HCT116 (cell line): ENCODE results near the gene OR6C70. TPM values are rescaled to one million over a fixed set of nuclear protein-coding genes. Genes with fewer than 3 reads are reported as not detected.

Source experiments
- ATAC-seq: fragments of 200-7000 bp; cut with Tn5 transposase; 2 replicates; pipeline ENCODE4 v1.9.1; 2020; ENCODE audit warnings: mild to moderate bottlenecking, moderate library complexity
- BruUV-seq: library from RNA; stranded (reverse); fragments of 400-500 nt; replicated peaks from 2 replicates; lab custom pipeline; 2021; lab: Mats Ljungman, UMichigan
- CTCF ChIA-PET: fragments of 300-600 bp; sonication (Branson Sonifier 250); formaldehyde crosslinking; loops from one replicate; lab custom pipeline; 2021; ENCODE audit warnings: antibody characterized with exemption; lab: Charles Lee
- POLR2A ChIA-PET: fragments of 300-600, 350-600 bp; sonication (Branson Sonifier 250); formaldehyde crosslinking; loops from one replicate; lab custom pipeline; 2021; ENCODE audit warnings: antibody characterized with exemption; lab: Charles Lee
- RAD21 ChIA-PET, 2 experiments: fragments of 300-600 bp; sonication (Branson Sonifier 250); formaldehyde crosslinking; loops; one replicate each; lab custom pipeline; 2023; ENCODE audit warnings: low total read pairs in 2 of 2; ENCODE audit not compliant: uncharacterized antibody in 2 of 2, unreplicated experiment in 2 of 2, low non-redundant PET in 1 of 2; lab: Charles Lee
- DNase-seq: peaks from one replicate; pipeline ENCODE4 v3.0.0-alpha.2; 2010; ENCODE audit warnings: low read depth, low spot score
- H2AFZ ChIP-seq: fragments of 200-600 bp; shearing (Covaris generic), sonication (generic); 2 replicates; pipeline ENCODE4 v1.6.1; 2017; ENCODE audit warnings: low read depth, mixed run types, mixed read lengths, antibody characterized with exemption, low read length; ENCODE audit not compliant: poor library complexity, severe bottlenecking
- H3K27ac ChIP-seq: 2 replicates; pipeline ENCODE4 v1.5.1; 2012; ENCODE audit warnings: low read depth, low read length
- H3K27me3 ChIP-seq: fragments of 200-600 bp; sonication (generic); 2 replicates; pipeline ENCODE4 v1.6.1; 2016; ENCODE audit warnings: mixed run types, low read length, mixed read lengths; ENCODE audit not compliant: insufficient read depth
- H3K36me3 ChIP-seq, 2 experiments: fragments of 200-500 bp in 1 of 2; fragments of 200-600 bp in 1 of 2; sonication (Bioruptor generic) in 1 of 2; sonication (generic) in 1 of 2; 2 replicates each; pipeline versions ENCODE4 v1.5.1 to v1.6.1; 2014 to 2016; ENCODE audit warnings: low read length in 2 of 2, inconsistent platforms in 1 of 2, mixed read lengths in 1 of 2, mixed run types in 1 of 2; ENCODE audit not compliant: insufficient read depth in 2 of 2, control insufficient read depth in 1 of 2
- H3K4me1 ChIP-seq, 2 experiments: fragments of 200-600 bp in 1 of 2; sonication (generic) in 1 of 2; 2 replicates each; pipeline versions ENCODE4 v1.5.1 to v1.6.1; 2012 to 2017; ENCODE audit warnings: low read length in 2 of 2, inconsistent platforms in 1 of 2, mild to moderate bottlenecking in 1 of 2, mixed read lengths in 1 of 2, mixed run types in 1 of 2, moderate library complexity in 1 of 2; ENCODE audit not compliant: insufficient read depth in 2 of 2, control insufficient read depth in 1 of 2
- H3K4me2 ChIP-seq: fragments of 200-600 bp; sonication (generic); 2 replicates; pipeline ENCODE4 v1.6.1; 2017; ENCODE audit warnings: mixed run types, low read length, mixed read lengths
- H3K4me3 ChIP-seq, 2 experiments: fragments of 200-600 bp in 1 of 2; sonication (generic) in 1 of 2; replicated peaks in 1 of 2; 2 replicates each; pipeline ENCODE4 v1.5.1; 2011 to 2016; ENCODE audit warnings: low read length in 2 of 2, control low read depth in 1 of 2, low read depth in 1 of 2, mild to moderate bottlenecking in 1 of 2, mixed read lengths in 1 of 2, mixed run types in 1 of 2
- H3K79me2 ChIP-seq: fragments of 200-600 bp; sonication (generic); 2 replicates; pipeline ENCODE4 v1.6.1; 2017; ENCODE audit warnings: mild to moderate bottlenecking, mixed run types, low read length, moderate library complexity, mixed read lengths; ENCODE audit not compliant: insufficient read depth
- H3K9ac ChIP-seq: fragments of 200-600 bp; sonication (generic); 2 replicates; pipeline ENCODE4 v1.6.1; 2016; ENCODE audit warnings: low read length, mixed read lengths
- H3K9me2 ChIP-seq: fragments of 200-600 bp; sonication (generic), shearing (Covaris generic); 2 replicates; pipeline ENCODE4 v1.6.1; 2017; ENCODE audit warnings: mixed run types, mild to moderate bottlenecking, moderate library complexity; ENCODE audit not compliant: insufficient read depth
- H3K9me3 ChIP-seq, 2 experiments: fragments of 200-500 bp in 1 of 2; fragments of 200-600 bp in 1 of 2; sonication (Bioruptor generic) in 1 of 2; sonication (generic) in 1 of 2; 2 replicates each; pipeline ENCODE4 v1.6.1; 2014 to 2017; ENCODE audit warnings: low read length in 2 of 2, mixed read lengths in 2 of 2, inconsistent platforms in 1 of 2, low read depth in 1 of 2, mild to moderate bottlenecking in 1 of 2, mixed run types in 1 of 2, moderate library complexity in 1 of 2; ENCODE audit not compliant: control insufficient read depth in 1 of 2, insufficient read depth in 1 of 2
- H4K20me1 ChIP-seq: fragments of 200-600 bp; sonication (generic), shearing (Covaris generic); 2 replicates; pipeline ENCODE4 v1.6.1; 2017; ENCODE audit warnings: mixed run types, mild to moderate bottlenecking, moderate library complexity; ENCODE audit not compliant: insufficient read depth
- ATF3 ChIP-seq: IDR thresholded peaks from 2 replicates; pipeline ENCODE4 v1.6.1; 2012
- CBX3 ChIP-seq: IDR thresholded peaks from 2 replicates; pipeline ENCODE4 v1.6.1; 2012; ENCODE audit warnings: low read depth
- CEBPB ChIP-seq: IDR thresholded peaks from 2 replicates; pipeline ENCODE4 v1.6.1; 2012; ENCODE audit warnings: low read depth
- EGR1 ChIP-seq: IDR thresholded peaks from 2 replicates; pipeline ENCODE4 v1.6.1; 2012; ENCODE audit warnings: low read depth
- ELF1 ChIP-seq: IDR thresholded peaks from 2 replicates; pipeline ENCODE4 v1.6.1; 2012; ENCODE audit warnings: low read depth, borderline replicate concordance
- EZH2 ChIP-seq: fragments of 200-600 bp; sonication (generic); IDR thresholded peaks from 2 replicates; pipeline ENCODE4 v1.6.1; 2017; ENCODE audit warnings: antibody characterized with exemption, mixed run types
- EZH2phosphoT487 ChIP-seq: fragments of 200-600 bp; IDR thresholded peaks from 2 replicates; pipeline ENCODE4 v1.6.1; 2018; ENCODE audit warnings: antibody characterized with exemption, borderline replicate concordance
- FOSL1 ChIP-seq: IDR thresholded peaks from 2 replicates; pipeline ENCODE4 v1.6.1; 2012; ENCODE audit warnings: low read depth
- JUND ChIP-seq: IDR thresholded peaks from 2 replicates; pipeline ENCODE4 v1.6.1; 2012
- POLR2A ChIP-seq: IDR thresholded peaks from 2 replicates; pipeline ENCODE4 v1.7.0; 2011; ENCODE audit warnings: borderline replicate concordance; ENCODE audit not compliant: insufficient read depth, insufficient read length; ENCODE audit errors: extremely low read depth
- POLR2AphosphoS5 ChIP-seq: IDR thresholded peaks from 2 replicates; pipeline ENCODE4 v1.6.1; 2011; ENCODE audit warnings: mild to moderate bottlenecking, low read depth, low read length, moderate library complexity
- SIN3A ChIP-seq: IDR thresholded peaks from 2 replicates; pipeline ENCODE4 v1.6.1; 2012; ENCODE audit warnings: low read depth
- SP1 ChIP-seq: IDR thresholded peaks from 2 replicates; pipeline ENCODE4 v1.6.1; 2012; ENCODE audit warnings: low read depth
- SRF ChIP-seq: IDR thresholded peaks from 2 replicates; pipeline ENCODE4 v1.6.1; 2012; ENCODE audit warnings: low read depth
- YY1 ChIP-seq: IDR thresholded peaks from 2 replicates; pipeline ENCODE4 v1.6.1; 2011; ENCODE audit warnings: low read length, low read depth, moderate library complexity, mild to moderate bottlenecking; ENCODE audit not compliant: insufficient replicate concordance; ENCODE audit errors: extremely low read depth
- ZBTB33 ChIP-seq: IDR thresholded peaks from 2 replicates; pipeline ENCODE4 v1.6.1; 2011; ENCODE audit warnings: mild to moderate bottlenecking, low read length, moderate library complexity; ENCODE audit not compliant: insufficient replicate concordance; ENCODE audit errors: extremely low read depth
- ZFX ChIP-seq: fragments of 450-650 bp; IDR thresholded peaks from 2 replicates; pipeline ENCODE4 v1.6.1; 2017
- ZNF274 ChIP-seq: fragments of 200-500 bp; sonication (Bioruptor generic); IDR thresholded peaks from 2 replicates; pipeline ENCODE4 v1.6.1; 2014; ENCODE audit warnings: mild to moderate bottlenecking, low read depth, low read length, inconsistent platforms
- intact Hi-C: fragments of 100-400 bp; cut with micrococcal nuclease; formaldehyde crosslinking; loops from 2 replicates; pipeline ENCODE4 v1.10.0; 2022
- total RNA-seq: library from RNA; stranded (reverse); gene quantifications from one replicate; pipeline ENCODE4 v1.2.1, GENCODE V29; 2021; ENCODE audit not compliant: unreplicated experiment
- TF ChIP-seq, protein P1 (sequence below): IDR thresholded peaks from 2 replicates; pipeline ENCODE4 v1.6.1; 2012
- TF ChIP-seq, protein P2 (sequence below): IDR thresholded peaks from 2 replicates; pipeline ENCODE4 v1.6.1; 2012; ENCODE audit warnings: low read depth

Gene OR6C70
- total RNA-seq, 1 experiment from 2014 or later, result not detected

GRCh38 chr12:55428331-55429243, 41.4 kb downstream of the OR6C70 start:
- ChIA-PET CTCF (no interaction called here), POLR2A (no interaction called here), RAD21 (no interaction called here)
- Histone ChIP-seq H3K9ac (no peak overlapping the region), H2AFZ (no peak overlapping the region), H3K4me1 (no peaks in the 10 kb centered on the region), H3K36me3 (no peaks in the 10 kb centered on the region), H4K20me1 (no peaks in the 10 kb centered on the region), H3K4me3 (no peak overlapping the region), H3K9me3 (no peaks in the 10 kb centered on the region), H3K27ac (no peak overlapping the region), H3K79me2 (no peaks in the 10 kb centered on the region), H3K4me2 (no peak overlapping the region), H3K9me2 (no peaks in the 10 kb centered on the region), H3K27me3 (no peaks in the 10 kb centered on the region)
- intact Hi-C loops, result no loop called here
- ATAC-seq (no peak), DNase-seq (no peak)
- BruUV-seq, result no TSS peak
- TF ChIP-seq ZNF274, result no peak
- no peak for TF ChIP-seq CEBPB
- TF ChIP-seq, protein P1, sequence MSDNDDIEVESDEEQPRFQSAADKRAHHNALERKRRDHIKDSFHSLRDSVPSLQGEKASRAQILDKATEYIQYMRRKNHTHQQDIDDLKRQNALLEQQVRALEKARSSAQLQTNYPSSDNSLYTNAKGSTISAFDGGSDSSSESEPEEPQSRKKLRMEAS, result no peak
- no peak for TF ChIP-seq CBX3
- TF ChIP-seq, protein P2, sequence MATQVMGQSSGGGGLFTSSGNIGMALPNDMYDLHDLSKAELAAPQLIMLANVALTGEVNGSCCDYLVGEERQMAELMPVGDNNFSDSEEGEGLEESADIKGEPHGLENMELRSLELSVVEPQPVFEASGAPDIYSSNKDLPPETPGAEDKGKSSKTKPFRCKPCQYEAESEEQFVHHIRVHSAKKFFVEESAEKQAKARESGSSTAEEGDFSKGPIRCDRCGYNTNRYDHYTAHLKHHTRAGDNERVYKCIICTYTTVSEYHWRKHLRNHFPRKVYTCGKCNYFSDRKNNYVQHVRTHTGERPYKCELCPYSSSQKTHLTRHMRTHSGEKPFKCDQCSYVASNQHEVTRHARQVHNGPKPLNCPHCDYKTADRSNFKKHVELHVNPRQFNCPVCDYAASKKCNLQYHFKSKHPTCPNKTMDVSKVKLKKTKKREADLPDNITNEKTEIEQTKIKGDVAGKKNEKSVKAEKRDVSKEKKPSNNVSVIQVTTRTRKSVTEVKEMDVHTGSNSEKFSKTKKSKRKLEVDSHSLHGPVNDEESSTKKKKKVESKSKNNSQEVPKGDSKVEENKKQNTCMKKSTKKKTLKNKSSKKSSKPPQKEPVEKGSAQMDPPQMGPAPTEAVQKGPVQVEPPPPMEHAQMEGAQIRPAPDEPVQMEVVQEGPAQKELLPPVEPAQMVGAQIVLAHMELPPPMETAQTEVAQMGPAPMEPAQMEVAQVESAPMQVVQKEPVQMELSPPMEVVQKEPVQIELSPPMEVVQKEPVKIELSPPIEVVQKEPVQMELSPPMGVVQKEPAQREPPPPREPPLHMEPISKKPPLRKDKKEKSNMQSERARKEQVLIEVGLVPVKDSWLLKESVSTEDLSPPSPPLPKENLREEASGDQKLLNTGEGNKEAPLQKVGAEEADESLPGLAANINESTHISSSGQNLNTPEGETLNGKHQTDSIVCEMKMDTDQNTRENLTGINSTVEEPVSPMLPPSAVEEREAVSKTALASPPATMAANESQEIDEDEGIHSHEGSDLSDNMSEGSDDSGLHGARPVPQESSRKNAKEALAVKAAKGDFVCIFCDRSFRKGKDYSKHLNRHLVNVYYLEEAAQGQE, result no peak
- no peak for TF ChIP-seq ZBTB33
- TF ChIP-seq ATF3, result no peak
- TF ChIP-seq FOSL1, result no peak
- TF ChIP-seq SIN3A, result no peak
- TF ChIP-seq JUND, result no peak
- TF ChIP-seq ZFX, result no peak
- TF ChIP-seq EZH2phosphoT487, result no peak
- no peak for TF ChIP-seq SP1
- TF ChIP-seq POLR2A, result no peak
- TF ChIP-seq POLR2AphosphoS5, result no peak
- TF ChIP-seq YY1, result no peak
- TF ChIP-seq EZH2, result no peak
- no peak for TF ChIP-seq SRF
- TF ChIP-seq EGR1, result no peak
- TF ChIP-seq ELF1, result no peak
